Activated T-helper 17 cell treated with anti-CD3 and anti-CD28 coated beads, Interleukin-2, amount 50 U/mL, for 72 hours (primary cell): ENCODE results near the gene GLTP. TPM values are rescaled to one million over a fixed set of nuclear protein-coding genes. Genes with fewer than 3 reads are reported as not detected.

ENCODE experiments used
- ATAC-seq: fragments of 150-1000 bp; cut with Tn5 transposase; replicated peaks from 2 replicates; pipeline ENCODE4 v1.10.0; 2021; ENCODE audit warnings: mild to moderate bottlenecking, moderate library complexity
- H3K27ac Mint-ChIP-seq: one replicate; pipeline ENCODE4 v1.8.0; 2022; ENCODE audit warnings: mixed read lengths
- H3K27me3 Mint-ChIP-seq: one replicate; pipeline ENCODE4 v1.8.0; 2022; ENCODE audit warnings: mixed read lengths
- H3K36me3 Mint-ChIP-seq: one replicate; pipeline ENCODE4 v1.8.0; 2022; ENCODE audit warnings: low read depth, mild to moderate bottlenecking, mixed read lengths
- H3K4me1 Mint-ChIP-seq: one replicate; pipeline ENCODE4 v1.8.0; 2022; ENCODE audit warnings: mixed read lengths
- H3K4me3 Mint-ChIP-seq: one replicate; pipeline ENCODE4 v1.8.0; 2022; ENCODE audit warnings: mild to moderate bottlenecking, mixed read lengths
- H3K9me3 Mint-ChIP-seq: one replicate; pipeline ENCODE4 v1.8.0; 2022; ENCODE audit warnings: mixed read lengths
- total RNA-seq, 2 donors: library from RNA; stranded (reverse); gene quantifications; one replicate each; pipeline ENCODE4 v1.2.3, GENCODE V29; 2022

Gene GLTP
- total RNA-seq, 2 donors from 2014 or later = 25.7 to 26.4 TPM

- H3K27me3 Mint-ChIP-seq = peaks cover 25% of the 10 kb centered on the region
- peaks cover 5% of the 10 kb centered on the region for H3K4me1 Mint-ChIP-seq
- H3K4me3 Mint-ChIP-seq = no peak overlapping the region
- no peak overlapping the region for H3K27ac Mint-ChIP-seq
- H3K9me3 Mint-ChIP-seq = no peaks in the 10 kb centered on the region
- ATAC-seq = no peak
- no peaks in the 10 kb centered on the region for H3K36me3 Mint-ChIP-seq
Measured at GRCh38 chr12:109831929-109832328, 48.4 kb downstream of the GLTP start.

- Mint-ChIP-seq H3K36me3 (no peaks in the 10 kb centered on the region), H3K27ac (no peak overlapping the region), H3K27me3 (peaks cover 25% of the 10 kb centered on the region), H3K4me3 (no peak overlapping the region), H3K4me1 (peaks cover 5% of the 10 kb centered on the region), H3K9me3 (no peaks in the 10 kb centered on the region)
- no peak for ATAC-seq
Measured at GRCh38 chr12:109831365-109831764, 49.0 kb downstream of the GLTP start.

GRCh38 chr12:109830718-109831117 is 49.6 kb downstream of the GLTP start:
- Mint-ChIP-seq H3K27me3 (peaks cover 25% of the 10 kb centered on the region), H3K9me3 (no peaks in the 10 kb centered on the region), H3K4me3 (no peak overlapping the region), H3K4me1 (peaks cover 5% of the 10 kb centered on the region), H3K36me3 (no peaks in the 10 kb centered on the region), H3K27ac (no peak overlapping the region)
- ATAC-seq = no peak

GRCh38 chr12:109830267-109830666 is 50.1 kb downstream of the GLTP start:
- H3K27ac Mint-ChIP-seq = no peak overlapping the region
- peaks cover 24% of the 10 kb centered on the region for H3K27me3 Mint-ChIP-seq
- no peaks in the 10 kb centered on the region for H3K36me3 Mint-ChIP-seq
- H3K9me3 Mint-ChIP-seq = no peaks in the 10 kb centered on the region
- H3K4me3 Mint-ChIP-seq = no peak overlapping the region
- ATAC-seq = no peak
- H3K4me1 Mint-ChIP-seq = peaks cover 5% of the 10 kb centered on the region

GRCh38 chr12:109829667-109830066 is 50.7 kb downstream of the GLTP start:
- no peak for ATAC-seq
- Mint-ChIP-seq H3K4me3 (no peak overlapping the region), H3K9me3 (no peaks in the 10 kb centered on the region), H3K36me3 (no peaks in the 10 kb centered on the region), H3K27ac (no peak overlapping the region), H3K4me1 (peaks cover 5% of the 10 kb centered on the region), H3K27me3 (peaks cover 22% of the 10 kb centered on the region)

- H3K4me1 Mint-ChIP-seq = peaks cover 5% of the 10 kb centered on the region
- H3K4me3 Mint-ChIP-seq = no peak overlapping the region
- H3K9me3 Mint-ChIP-seq = no peaks in the 10 kb centered on the region
- ATAC-seq = no peak
- no peaks in the 10 kb centered on the region for H3K36me3 Mint-ChIP-seq
- H3K27me3 Mint-ChIP-seq = peaks cover 19% of the 10 kb centered on the region
- H3K27ac Mint-ChIP-seq = no peak overlapping the region
Measured at GRCh38 chr12:109828754-109829511, 51.4 kb downstream of the GLTP start.

- ATAC-seq = peak; percentile 11
- Mint-ChIP-seq H3K36me3 (no peaks in the 10 kb centered on the region), H3K4me1 (no peaks in the 10 kb centered on the region), H3K9me3 (no peaks in the 10 kb centered on the region), H3K4me3 (no peak overlapping the region), H3K27me3 (peaks cover 14% of the 10 kb centered on the region), H3K27ac (no peak overlapping the region)
Measured at GRCh38 chr12:109827566-109828550, 52.5 kb downstream of the GLTP start.

GRCh38 chr12:109827080-109827479 is 53.3 kb downstream of the GLTP start:
- peaks cover 14% of the 10 kb centered on the region for H3K27me3 Mint-ChIP-seq
- H3K36me3 Mint-ChIP-seq = no peaks in the 10 kb centered on the region
- no peaks in the 10 kb centered on the region for H3K4me1 Mint-ChIP-seq

GRCh38 chr12:109824731-109825130 is 55.6 kb downstream of the GLTP start:
- no peak for ATAC-seq
- H3K4me1 Mint-ChIP-seq = no peaks in the 10 kb centered on the region
- no peak overlapping the region for H3K27ac Mint-ChIP-seq
- H3K9me3 Mint-ChIP-seq = no peaks in the 10 kb centered on the region
- H3K27me3 Mint-ChIP-seq = peaks cover 13% of the 10 kb centered on the region
- H3K36me3 Mint-ChIP-seq = no peaks in the 10 kb centered on the region
- no peak overlapping the region for H3K4me3 Mint-ChIP-seq

More at GRCh38 chr12:109827080-109827479, 53.3 kb downstream of the GLTP start:
- no peak for ATAC-seq
- no peak overlapping the region for H3K27ac Mint-ChIP-seq
- no peak overlapping the region for H3K4me3 Mint-ChIP-seq
- no peaks in the 10 kb centered on the region for H3K9me3 Mint-ChIP-seq

- no peaks in the 10 kb centered on the region for H3K36me3 Mint-ChIP-seq
- H3K27ac Mint-ChIP-seq = no peak overlapping the region
- no peaks in the 10 kb centered on the region for H3K9me3 Mint-ChIP-seq
- no peak for ATAC-seq
- H3K4me1 Mint-ChIP-seq = no peaks in the 10 kb centered on the region
- H3K4me3 Mint-ChIP-seq = no peak overlapping the region
- peaks cover 13% of the 10 kb centered on the region for H3K27me3 Mint-ChIP-seq
Measured at GRCh38 chr12:109822951-109823411, 57.4 kb downstream of the GLTP start.

GRCh38 chr12:109822416-109822815 is 57.9 kb downstream of the GLTP start:
- ATAC-seq = no peak

GRCh38 chr12:109821968-109822367 is 58.4 kb downstream of the GLTP start:
- Mint-ChIP-seq H3K36me3 (no peaks in the 10 kb centered on the region), H3K4me1 (no peaks in the 10 kb centered on the region), H3K27ac (no peak overlapping the region), H3K4me3 (no peak overlapping the region), H3K27me3 (peaks cover 8% of the 10 kb centered on the region), H3K9me3 (no peaks in the 10 kb centered on the region)
- no peak for ATAC-seq

More at GRCh38 chr12:109822416-109822815, 57.9 kb downstream of the GLTP start:
- Mint-ChIP-seq H3K4me3 (no peak overlapping the region), H3K4me1 (no peaks in the 10 kb centered on the region), H3K36me3 (no peaks in the 10 kb centered on the region), H3K27me3 (peaks cover 10% of the 10 kb centered on the region), H3K9me3 (no peaks in the 10 kb centered on the region), H3K27ac (no peak overlapping the region)

- H3K27ac Mint-ChIP-seq = no peak overlapping the region
- no peaks in the 10 kb centered on the region for H3K36me3 Mint-ChIP-seq
- H3K4me3 Mint-ChIP-seq = no peak overlapping the region
- no peak for ATAC-seq
- H3K4me1 Mint-ChIP-seq = no peaks in the 10 kb centered on the region
- no peaks in the 10 kb centered on the region for H3K9me3 Mint-ChIP-seq
- peaks cover 8% of the 10 kb centered on the region for H3K27me3 Mint-ChIP-seq
Measured at GRCh38 chr12:109820816-109821381, 59.4 kb downstream of the GLTP start.

- Mint-ChIP-seq H3K4me1 (no peaks in the 10 kb centered on the region), H3K27me3 (peaks cover 8% of the 10 kb centered on the region), H3K9me3 (no peaks in the 10 kb centered on the region), H3K4me3 (no peak overlapping the region), H3K27ac (no peak overlapping the region), H3K36me3 (no peaks in the 10 kb centered on the region)
- no peak for ATAC-seq
Measured at GRCh38 chr12:109818905-109819500, 61.3 kb downstream of the GLTP start.
